ENCODE measurements around the gene IGSF21.

The IGSF21 gene

DNA sequence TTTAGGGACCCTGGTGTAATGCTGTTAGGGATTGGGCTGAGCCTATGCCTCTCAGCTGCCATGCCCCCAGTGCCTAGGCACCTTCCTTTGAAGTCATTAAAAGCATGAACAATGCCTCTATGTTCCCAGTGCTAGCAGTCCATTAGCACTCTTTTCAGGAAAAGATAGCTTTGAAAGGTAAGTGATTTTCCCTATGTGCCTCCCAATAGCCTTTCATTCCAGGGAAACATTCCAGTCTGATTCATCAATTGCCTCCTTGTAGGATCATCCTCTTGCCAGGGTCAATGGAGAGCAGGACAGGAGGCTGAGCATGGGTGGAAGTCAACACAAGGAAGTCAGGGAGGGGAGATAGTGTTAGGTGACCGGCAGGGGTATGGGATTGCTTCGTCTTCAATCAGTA lies 8.6 kb upstream of the IGSF21 start:
- DNase-seq, result no peak

DNA sequence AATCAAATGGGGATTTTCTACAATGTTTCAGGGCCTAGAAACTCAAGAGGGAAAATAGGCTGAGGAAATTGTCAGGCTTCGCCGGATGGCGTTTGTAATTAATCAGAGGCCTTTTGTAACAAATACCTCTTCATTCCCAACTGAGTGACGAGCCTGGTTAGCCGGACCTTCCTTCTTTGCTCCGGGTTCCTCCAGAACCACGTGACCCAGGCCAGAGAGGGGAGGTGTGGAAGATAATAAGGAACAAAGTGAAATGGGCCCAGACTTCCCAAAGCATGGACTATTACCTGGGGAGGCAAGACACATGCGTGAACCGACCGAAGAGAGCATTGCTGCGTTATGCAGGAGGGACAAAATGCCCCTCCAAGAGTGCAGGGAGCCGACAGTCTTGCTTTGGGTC lies 7.5 kb upstream of the IGSF21 start:
- DNase-seq, result no peak

DNA sequence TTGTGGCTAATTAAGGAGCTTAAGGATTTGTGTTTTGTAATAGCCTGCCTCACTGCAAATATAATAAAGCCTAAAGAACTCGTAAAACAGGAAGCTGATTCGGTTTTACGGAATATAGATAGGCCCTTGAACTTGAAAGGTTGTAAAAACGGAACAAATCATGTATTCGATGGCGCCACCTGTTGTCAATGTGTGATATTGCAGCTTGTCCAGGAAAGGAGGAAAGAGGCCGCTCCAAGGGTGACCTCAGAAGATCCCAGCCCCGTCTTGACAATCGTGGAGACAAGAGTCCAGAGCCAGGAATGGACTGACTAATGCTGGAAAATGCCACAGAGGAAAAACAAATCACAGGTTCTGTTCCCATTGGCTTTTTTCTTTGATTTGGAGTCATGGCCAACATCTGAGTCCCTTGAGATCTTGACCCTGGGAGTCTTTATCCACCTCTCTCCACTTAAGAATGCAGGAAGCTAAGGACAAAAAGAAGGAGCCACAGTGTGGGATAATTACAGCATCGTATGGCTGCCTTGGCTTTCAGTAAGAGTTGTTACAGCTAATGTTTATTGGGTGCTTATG lies 7.0 kb upstream of the IGSF21 start:
- no peak for DNase-seq

DNA sequence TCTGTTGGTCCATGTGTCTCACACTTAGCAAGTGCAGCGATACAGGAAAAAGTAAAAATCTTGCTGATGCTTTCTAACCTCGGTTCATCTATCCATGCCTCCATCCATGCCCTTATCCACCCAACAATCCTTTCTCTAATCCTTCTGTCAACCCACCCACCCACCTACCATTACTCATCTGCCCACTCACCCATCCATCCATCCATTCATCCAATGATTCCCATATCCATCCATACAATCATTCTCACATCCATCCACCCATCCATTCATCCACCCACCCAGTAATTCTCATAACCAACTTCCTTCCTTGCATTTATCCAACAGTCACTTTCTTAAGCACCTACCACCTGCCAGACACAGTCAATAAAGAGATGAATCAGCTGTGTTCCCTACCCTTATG lies 6.1 kb upstream of the IGSF21 start:
- DNase-seq, result no peak

DNA sequence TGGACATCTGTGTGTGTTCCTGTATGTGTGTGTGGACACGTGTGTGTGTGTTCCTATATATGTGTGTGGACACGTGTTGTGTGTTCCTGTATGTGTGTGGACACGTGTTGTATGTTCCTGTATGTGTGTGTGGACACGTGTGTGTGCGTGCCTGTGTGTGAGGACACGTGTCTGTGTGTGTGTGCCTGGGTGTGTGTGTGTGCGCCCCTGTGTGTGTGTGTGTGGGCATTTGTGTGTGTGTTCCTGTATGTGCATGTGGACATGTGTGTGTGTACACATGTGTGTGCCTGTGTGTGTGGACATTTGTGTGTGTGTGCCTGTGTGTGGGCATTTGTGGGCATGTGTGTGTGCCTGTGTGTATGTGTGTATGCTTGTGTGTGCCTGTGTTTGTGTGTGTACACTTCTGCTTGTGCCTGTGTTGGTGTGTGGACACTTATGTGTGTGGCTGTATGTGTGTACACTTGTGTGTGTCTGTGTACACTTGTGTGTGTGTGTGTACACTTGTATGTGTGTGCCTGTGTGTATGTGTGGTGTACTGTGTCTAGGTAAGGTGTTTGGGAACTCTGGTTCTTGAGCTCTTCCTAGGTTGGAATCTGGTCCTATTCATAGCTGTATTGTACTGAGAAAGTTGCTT lies 3.7 kb upstream of the IGSF21 start:
- DNase-seq, result no peak

DNA sequence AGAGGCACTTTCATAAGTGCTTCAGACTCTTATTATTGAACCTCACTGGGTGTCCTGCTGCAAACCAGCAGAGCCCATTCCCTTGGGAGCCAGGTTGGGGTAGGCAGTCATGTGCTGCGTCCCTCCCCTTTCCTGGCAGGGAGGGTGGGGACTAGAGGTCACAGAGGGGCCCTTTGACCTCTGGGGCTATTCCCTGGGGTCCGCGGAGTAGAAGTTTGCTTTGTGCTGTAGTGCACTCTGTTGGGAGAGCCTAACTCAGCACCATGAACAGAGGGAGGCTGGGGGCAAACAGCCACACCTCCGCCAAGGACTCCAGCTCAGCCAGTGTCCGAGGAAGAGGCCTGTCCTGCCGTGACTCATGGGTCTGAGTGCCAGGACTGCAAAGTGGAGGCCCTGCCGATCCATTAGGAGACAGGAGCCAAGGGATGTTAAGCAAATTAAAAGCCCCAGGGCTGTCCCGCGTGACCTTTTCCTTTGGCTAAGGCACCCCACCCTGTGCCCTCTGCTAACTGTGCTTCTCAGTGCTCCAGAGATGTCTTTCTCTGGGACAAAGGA lies 3.0 kb upstream of the IGSF21 start:
- no peak for DNase-seq

DNA sequence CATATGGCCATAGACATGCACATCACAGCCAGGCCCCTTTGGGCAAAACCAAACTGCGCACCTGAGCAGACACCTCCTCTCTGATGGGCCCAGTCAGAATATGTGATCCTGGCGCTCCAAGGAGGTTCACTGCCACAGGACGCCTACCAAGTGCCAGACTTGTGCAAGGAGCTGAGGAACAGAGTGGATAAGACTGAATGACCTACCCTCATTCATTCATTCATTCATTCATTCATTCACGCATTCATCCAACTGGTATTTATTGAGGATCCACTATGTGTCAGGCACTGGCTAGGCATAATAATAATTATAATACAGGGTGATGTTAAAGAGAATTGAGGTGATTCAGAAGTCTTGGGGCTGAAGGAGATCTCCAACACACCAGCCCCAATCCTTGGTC lies 2.4 kb upstream of the IGSF21 start:
- no peak for DNase-seq

DNA sequence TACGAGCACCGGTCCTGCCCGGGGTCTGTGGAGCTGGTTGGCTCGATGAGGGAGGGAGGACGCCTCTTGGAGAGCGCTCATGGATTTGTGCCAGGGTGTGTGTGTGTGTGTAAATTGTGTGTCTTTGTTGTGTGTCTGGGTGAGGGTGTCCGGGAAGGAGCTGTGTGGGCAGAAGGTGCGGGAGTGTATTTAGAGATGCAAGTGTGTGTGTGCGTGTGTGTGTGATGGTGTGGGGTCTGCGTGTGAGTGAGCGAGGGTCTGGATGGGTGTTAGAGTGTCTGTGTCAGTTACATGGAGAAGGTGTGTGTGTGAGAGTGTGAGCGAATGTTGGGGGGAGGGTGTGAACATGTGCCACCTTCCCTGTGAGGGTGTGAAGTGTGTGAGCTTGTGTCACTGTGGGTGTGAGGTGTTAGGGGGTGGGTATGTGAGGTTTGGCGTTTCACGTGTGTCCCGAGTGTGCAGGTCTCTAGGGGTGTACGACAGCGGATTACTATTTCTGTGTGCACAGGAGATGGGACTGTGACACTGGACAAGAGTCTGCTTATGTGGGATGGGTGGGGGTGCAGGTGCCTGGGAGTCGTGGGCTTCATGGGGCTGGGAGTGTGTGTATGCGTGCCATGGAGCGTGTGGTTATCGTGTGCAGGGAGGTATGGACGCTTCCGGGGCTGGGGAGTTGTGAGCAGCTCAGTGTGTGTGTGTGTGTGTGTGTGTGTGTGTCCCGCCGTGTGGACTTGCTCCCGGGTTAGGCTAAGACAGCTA lies 880 bp downstream of the IGSF21 start:
- no peak for DNase-seq

DNA sequence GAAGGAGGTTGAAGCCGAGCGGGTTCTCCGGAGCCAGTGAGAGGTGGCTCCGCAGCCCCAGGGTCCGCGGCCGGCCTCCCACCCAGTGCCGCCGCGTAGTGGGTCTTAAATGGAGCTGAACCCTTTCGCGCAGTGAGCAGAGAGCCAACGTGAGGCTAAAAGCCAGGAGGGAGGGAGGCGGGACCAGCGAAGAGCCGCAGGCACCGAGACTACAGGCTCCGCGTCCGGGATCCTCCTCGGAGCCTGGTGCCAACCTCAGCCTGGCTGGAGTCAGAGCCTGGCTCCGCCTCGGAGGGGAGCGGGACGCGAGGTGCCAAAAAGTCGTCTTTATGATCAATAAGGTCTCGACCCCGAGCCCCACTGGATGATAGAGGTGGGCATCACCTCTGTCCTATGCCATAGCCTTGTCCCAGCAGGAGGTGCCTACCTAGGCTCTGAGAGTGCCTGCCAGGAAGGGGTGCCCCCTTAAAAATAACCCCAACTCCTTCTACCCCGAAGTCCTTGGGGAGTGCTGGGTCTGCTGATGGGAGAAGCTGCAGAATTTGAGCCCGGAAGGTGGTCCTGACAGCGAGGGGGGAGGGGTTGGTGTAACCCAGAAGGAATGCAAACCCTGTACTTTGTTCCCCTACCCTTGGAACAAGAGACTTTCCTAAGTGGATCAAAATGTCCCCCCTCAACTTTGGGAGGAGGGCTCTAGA lies 1.6 kb downstream of the IGSF21 start:
- DNase-seq, result no peak

DNA sequence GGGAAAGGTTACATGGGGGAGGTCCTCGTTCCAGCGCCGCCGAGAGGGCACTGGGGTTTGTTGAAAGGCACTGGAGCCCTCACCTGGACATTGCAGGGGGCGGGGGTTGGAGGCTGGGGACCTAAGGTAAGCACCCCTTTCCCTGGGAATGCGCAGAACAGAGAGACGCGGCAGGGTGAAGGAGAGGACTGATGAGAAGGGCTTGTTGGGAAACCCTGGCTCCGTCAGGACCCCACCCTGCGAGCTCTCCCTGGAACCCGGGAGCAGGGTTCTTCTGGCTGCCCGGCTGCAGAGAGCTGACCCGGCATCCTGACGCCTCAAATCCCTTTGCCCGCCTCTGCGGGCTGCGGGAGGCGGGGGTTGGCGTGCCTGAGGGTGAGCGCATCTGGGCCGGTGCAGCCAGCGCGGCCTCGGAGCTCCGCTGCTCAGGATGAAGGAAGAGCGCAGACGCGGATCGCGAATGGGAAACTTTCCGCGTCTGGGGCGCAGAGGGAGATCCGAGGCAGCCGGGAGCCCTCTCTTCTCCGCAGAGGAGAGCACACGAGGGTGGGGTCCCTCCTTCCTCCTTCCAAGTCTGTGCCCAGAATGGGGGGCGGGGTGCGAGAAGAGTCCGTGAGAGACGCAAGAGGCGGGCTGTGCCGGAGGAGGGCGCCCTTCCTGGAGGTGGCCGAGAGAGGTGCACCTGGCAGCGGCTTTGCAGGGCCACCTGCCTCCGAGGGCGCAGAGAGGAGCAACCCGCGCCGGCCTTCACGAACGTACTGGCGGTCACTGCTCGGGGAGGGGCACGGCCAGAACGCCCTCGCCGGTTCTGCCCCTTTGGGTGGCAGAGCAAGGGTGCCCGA lies 2.4 kb downstream of the IGSF21 start:
- DNase-seq, result no peak

DNA sequence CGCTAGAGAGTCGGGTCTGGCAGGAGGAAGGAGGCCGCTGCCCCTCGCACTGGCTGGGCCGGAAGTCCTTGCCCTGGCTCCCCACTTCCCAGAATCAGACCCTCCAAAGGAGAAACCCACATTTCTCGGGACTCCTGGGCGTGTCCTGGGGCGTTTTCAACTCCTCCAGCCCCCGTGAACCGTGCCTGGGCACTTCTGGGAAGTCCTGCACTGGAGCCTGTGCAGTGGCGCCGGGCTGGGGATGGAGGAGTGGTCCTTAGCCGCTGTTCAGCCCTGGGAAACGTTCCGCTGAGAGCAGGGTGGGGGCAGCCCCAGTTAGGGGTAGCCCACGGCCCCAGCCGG lies 3.0 kb downstream of the IGSF21 start:
- no peak for DNase-seq

DNA sequence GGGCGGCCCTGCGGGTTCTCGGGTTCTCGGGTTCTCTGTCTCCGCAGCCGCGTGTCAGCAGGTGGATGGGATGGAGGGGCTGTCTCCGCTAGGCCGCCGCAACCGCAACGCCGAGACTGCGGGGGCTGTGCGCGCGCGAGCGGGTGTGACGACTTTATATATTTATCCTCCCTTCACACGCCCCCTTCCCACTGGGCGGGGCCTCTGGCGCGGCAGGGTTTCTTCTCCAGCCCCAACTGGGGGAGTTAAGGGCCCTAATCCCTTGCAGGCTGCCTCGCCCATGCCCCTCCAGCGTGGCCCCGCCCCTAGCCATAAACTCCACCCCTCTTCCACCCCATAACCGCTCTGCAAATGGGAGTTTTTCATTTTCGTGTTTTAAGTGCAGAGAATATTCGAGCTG lies 3.4 kb downstream of the IGSF21 start:
- no peak for DNase-seq

DNA sequence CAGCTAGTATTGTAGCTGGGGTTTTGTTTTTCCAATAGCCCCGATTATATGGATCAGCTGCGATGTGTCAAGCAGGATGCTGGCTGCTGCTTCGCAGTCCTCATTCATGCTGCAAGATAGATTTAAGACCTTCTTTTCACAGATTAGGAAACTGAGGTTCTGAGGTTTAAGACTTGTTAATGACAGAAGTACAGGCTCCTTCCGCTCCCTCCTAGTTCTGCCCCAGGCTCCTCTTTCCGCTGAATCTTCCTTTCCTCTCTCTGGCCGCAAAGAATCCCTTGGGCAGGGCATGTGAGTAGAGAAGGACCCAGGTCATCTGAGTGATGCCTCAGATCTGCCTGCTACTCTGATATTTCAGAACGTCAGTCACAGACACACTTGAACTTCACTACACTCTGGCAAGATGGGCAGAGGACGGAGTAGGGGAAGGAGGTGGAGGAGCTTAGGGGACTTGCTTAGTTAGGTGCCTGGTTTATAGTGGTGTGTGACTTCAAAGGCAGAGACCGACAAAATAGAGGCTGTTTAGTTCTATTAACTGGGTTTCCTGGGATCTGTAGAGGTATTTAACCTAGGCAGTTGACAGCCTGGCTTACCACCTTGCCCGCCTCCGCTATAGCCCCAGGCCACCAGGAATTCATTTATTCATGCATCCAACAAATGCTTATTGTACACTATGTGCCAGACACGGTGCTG lies 4.2 kb downstream of the IGSF21 start:
- DNase-seq, result no peak

DNA sequence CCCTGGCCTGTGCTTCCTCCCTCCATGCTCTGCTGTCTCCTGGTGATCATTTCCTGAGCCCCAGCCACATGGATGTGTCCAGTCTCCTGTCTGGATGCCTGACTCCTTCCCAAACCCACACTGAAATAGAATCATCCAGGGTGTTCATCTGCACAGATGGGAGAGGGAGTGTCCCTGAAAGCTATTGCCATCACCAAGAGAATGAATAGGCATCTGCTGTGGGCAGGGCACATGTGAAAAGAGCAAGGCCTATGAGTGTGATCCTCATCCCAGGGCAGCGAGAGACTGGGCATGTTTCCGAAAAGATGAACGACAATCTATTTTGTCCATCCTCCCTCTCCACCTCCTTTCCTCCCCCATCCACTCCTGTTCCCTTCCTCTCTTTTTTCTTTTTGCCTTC lies 5.0 kb downstream of the IGSF21 start:
- no peak for DNase-seq

DNA sequence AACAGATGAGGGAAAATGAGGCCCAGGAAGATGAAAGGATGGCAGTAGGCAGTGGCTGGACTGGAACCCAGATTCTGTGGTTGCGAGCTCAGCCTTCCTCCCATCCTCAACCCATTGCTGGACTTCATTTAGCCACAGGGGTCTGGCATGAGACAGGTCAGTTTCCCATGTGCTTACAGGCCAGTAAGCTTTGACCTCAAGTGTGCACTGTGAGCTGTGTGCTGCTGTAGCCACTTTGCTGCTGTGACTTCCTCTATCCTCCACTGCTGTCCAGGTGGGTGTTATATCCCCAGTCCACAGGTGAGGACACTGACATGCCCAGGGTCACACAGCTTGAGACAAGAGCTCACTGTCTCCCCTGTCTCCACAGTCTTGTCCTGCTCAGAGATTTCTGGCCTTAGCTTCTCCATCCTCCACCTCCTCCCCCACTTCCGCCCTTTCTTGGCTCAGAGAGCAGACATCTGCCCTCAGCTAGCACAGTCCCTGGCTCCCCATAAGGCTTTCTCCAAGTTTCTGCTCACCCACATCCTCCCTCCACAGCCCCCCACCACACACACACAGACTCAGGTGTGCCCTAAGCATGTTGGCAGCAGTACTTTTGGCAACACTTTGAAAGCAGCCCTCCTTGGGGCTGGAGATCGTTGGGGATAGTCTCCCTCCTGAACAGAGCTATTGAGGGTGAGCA lies 7.3 kb downstream of the IGSF21 start:
- no peak for DNase-seq

DNA sequence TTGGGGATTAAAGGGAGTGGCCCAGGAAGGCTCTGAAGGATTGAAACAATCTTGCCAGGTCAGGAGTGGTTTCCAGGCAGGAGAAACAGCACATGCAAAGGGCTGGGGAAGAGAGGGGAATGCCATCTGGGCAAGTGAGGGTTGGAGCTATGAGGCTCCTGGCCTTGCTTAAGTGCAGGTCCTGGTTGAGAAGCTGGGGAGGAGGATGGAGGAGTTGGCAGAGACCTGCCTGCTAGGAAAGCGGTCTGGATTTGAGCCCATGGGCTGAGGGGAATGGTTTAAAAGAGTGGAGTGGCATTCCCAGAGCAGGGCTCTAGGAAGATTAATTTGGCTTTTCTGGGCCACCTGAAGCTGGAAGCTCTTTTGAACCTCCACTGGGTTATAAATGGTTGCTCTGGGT lies 9.2 kb downstream of the IGSF21 start:
- no peak for DNase-seq

DNA sequence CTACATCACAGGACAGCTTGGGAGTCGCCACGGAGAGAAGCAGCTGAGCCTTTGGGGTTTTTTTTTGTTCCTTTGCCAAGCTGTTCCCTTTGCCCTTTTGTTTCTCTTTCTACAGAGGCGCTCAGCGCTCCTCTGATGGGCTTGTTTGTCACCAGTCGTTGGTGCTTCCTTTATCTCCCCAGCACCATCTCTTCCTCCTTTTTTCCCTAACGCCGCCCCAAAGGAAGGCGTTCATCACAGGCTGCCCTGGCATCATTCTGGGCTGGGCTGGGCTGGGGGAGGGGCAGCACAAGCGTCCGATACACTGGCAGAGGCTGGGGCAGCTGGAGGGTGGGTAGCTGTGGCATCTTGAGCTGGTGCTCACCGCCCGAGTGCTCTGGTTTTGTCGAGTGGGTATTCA lies 10.5 kb downstream of the IGSF21 start:
- no peak for DNase-seq

DNA sequence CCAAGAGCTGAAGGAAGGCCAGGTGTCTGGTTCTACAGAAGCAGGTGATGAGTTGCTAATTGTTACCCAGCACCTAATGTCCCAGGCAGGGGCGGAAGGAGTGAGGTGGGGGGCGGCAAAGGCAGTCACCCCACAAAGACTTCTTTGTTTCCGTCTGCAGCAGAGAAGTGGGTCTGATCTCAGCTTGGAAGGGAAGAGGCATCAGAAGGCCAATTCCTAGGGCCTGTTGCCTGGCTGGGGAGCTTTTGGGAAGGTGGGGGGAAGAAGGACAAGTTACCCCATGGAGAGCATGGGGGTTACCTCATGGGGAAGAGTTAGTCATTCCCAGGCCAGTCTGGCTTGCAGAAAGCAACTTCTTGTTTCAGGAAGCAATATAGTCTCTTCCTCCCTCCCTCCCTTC lies 10.9 kb downstream of the IGSF21 start:
- no peak for DNase-seq

DNA sequence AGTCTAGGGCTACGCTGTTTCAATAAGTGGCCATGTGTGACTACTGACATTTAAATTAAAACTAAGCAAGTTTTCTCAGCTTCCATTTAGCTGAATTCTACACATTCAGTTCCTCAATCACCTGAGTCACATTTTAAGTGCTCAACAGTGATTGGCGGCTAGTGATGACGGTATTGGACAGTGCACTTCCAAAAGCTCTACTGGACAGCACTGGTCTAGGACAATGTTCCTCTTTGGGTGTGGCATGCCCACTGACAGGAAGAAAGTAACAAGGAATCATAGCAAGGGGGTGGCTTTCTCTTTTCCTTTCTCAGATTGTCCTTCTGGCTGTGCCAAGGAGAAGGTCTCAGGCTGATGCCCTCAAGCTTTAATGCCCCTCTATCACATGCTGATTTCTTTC lies 11.7 kb downstream of the IGSF21 start:
- DNase-seq, result no peak

DNA sequence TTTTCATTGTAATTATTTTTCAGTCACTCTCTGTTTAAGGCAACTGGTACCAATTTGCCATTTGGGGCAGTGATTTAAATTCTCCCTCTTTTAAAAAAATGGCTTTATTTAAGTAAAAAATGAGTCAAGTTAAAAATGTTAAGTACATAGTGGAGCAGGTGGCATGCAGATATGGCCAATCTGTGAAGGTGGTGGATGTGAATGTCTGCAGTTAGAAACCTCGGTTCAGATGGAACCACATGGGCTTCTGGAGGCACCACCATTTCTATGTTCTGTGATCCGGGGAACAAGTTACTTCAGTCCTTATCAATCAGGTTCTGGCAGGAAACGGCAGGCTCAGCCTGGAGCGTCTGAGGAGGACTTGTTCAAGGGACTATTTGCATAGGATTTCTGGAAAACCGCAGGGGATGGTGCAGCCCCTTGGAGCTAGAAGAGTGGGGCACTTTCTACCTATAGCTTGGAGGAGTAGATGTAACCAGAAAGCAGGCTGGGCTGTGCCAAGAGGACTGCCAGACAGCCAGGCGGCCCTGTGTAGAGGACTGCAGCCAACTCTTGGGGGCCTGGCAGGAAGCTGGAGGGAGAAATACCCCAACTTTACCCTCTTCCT lies 12.3 kb downstream of the IGSF21 start:
- no peak for DNase-seq

DNA sequence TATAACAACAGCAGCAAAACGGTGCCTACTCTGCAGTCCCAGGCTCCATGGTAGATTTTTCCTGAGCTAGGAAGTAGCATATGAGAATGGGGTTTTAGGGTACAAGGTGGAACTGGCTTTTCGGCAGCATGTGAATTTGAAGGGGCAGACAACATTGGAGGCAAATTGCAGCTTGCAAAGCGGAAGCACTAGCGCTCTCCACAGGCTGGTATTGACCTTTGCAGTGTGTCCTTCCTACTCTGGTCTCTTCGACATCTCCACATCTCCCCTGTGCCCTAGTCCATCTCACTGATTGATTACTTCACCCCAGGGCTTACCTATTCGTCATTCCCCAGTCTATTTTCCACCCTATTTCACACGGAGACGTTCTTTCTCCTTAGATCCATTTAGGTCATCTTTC lies 13.0 kb downstream of the IGSF21 start:
- DNase-seq, result no peak
